ENCODE data around the gene ST8SIA4. TPM values are rescaled to one million over a fixed set of nuclear protein-coding genes. Genes with fewer than 3 reads are reported as not detected.

The ST8SIA4 gene
- total RNA-seq, 1 experiment from 2014 or later, result not detected

GRCh38 chr5:100863739-100864138 lies 39.3 kb downstream of the ST8SIA4 start:
- Histone ChIP-seq H2BK5ac (ENCODE audit: insufficient read length, low read length) (no peak overlapping the region), H3K4ac (ENCODE audit: low read depth, low read length) (no peak overlapping the region), H3K79me1 (ENCODE audit: insufficient read depth, low read depth, low read length, poor library complexity, severe bottlenecking) (no peaks in the 10 kb centered on the region), H3K4me2 (ENCODE audit: insufficient read depth, insufficient read length, low read length) (no peak overlapping the region), H3K79me2 (ENCODE audit: insufficient read depth, low read length) (no peaks in the 10 kb centered on the region), H4K5ac (ENCODE audit: insufficient read length, low read depth, low read length) (no peak overlapping the region), H2BK20ac (ENCODE audit: low read depth, low read length, poor library complexity, severe bottlenecking) (no peak overlapping the region), H4K8ac (replicated peaks; ENCODE audit: insufficient read length, low read depth, low read length) (no peak overlapping the region), H3T11ph (ENCODE audit: low read length) (no peak overlapping the region), H3K27me3 (ENCODE audit: insufficient read depth, low read length) (no peaks in the 10 kb centered on the region), H3K9ac (ENCODE audit: extremely low read depth, insufficient read length, low read length) (no peak overlapping the region), H3K23me2 (ENCODE audit: insufficient read length, low read depth, low read length, poor library complexity, severe bottlenecking) (no peaks in the 10 kb centered on the region), H2BK120ac (ENCODE audit: low read depth, low read length, poor library complexity, severe bottlenecking) (no peak overlapping the region), H2AFZ (ENCODE audit: low read length) (no peak overlapping the region), H3K9me3 (ENCODE audit: control insufficient read depth, low read depth, low read length) (no peaks in the 10 kb centered on the region), H3K23ac (ENCODE audit: insufficient read length, low read depth, low read length) (no peak overlapping the region), H4K20me1 (ENCODE audit: control insufficient read depth, insufficient read depth, insufficient read length) (no peaks in the 10 kb centered on the region), H3K27ac (ENCODE audit: insufficient read length, low read depth, low read length) (no peak overlapping the region), H2BK15ac (ENCODE audit: low read depth, low read length) (no peak overlapping the region), H2AK5ac (ENCODE audit: insufficient read length, low read length) (no peak overlapping the region), H4K91ac (ENCODE audit: insufficient read length, low read depth, low read length) (no peak overlapping the region), H3K4me1 (ENCODE audit: insufficient read depth, low read length) (no peaks in the 10 kb centered on the region), H3K18ac (ENCODE audit: insufficient read length, low read depth, low read length) (no peak overlapping the region), H2BK12ac (ENCODE audit: insufficient read length, low read depth, low read length) (no peak overlapping the region), H3K14ac (ENCODE audit: insufficient read depth, low read length) (no peak overlapping the region), H3K56ac (ENCODE audit: insufficient read length, low read depth, low read length) (no peak overlapping the region)
- no peak for DNase-seq
- Mint-ChIP-seq H3K27me3 (ENCODE audit: low read depth) (no peaks in the 10 kb centered on the region), H3K9me3 (no peaks in the 10 kb centered on the region), H3K36me3 (ENCODE audit: insufficient read depth in 1 of 3, low read depth in 3 of 3) (no peaks in the 10 kb centered on the region), H3K4me3 (no peak overlapping the region), H3K4me1 (peaks cover 0 to 3% of the 10 kb centered on the region in 2 experiments; a peak in 1 of 4 replicates), H3K27ac (no peak overlapping the region)
- WGBS (ENCODE audit: extremely low coverage, insufficient read length, low lambda C conversion rate), result no CpG with 5 or more reads among the region's 2 CpGs
- TF ChIP-seq, protein P1, sequence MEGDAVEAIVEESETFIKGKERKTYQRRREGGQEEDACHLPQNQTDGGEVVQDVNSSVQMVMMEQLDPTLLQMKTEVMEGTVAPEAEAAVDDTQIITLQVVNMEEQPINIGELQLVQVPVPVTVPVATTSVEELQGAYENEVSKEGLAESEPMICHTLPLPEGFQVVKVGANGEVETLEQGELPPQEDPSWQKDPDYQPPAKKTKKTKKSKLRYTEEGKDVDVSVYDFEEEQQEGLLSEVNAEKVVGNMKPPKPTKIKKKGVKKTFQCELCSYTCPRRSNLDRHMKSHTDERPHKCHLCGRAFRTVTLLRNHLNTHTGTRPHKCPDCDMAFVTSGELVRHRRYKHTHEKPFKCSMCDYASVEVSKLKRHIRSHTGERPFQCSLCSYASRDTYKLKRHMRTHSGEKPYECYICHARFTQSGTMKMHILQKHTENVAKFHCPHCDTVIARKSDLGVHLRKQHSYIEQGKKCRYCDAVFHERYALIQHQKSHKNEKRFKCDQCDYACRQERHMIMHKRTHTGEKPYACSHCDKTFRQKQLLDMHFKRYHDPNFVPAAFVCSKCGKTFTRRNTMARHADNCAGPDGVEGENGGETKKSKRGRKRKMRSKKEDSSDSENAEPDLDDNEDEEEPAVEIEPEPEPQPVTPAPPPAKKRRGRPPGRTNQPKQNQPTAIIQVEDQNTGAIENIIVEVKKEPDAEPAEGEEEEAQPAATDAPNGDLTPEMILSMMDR (conservative IDR thresholded peaks at IDR 0.05), result no peak
